Loucy (cell line): ENCODE results near the gene KTI12.

ENCODE experiments used
- EZH2phosphoT487 ChIP-seq: fragments of 200-600 bp; IDR thresholded peaks from 2 replicates; pipeline ENCODE4 v1.6.1; 2018; ENCODE audit warnings: antibody characterized with exemption, mild to moderate bottlenecking, moderate library complexity, borderline replicate concordance
- TF ChIP-seq, protein P1 (sequence below): fragments of 200-600 bp; sonication (generic); conservative IDR thresholded peaks from 2 replicates; pipeline ENCODE4 v1.5.1; 2014; ENCODE audit warnings: mild to moderate bottlenecking, antibody characterized with exemption, low read length

DNA sequence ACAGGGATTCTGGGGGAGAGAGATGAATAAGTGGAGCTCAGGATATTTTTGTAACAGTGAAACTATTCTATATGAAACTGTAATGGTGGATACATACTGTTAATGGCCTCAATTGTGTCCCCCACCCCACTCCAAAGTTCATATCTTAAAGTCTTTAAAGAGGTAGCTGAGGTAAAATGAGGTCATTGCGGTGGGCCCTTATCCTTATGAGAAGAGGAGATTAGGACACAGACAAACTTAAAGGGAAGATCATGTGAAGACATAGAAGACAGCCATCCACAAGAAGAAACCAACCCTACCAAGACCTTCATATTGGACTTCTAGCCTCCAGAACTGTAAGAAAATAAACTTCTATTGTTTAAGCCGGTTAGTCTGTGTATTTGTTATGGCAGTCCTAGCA is 11.6 kb upstream of the KTI12 start:
- TF ChIP-seq, protein P1, sequence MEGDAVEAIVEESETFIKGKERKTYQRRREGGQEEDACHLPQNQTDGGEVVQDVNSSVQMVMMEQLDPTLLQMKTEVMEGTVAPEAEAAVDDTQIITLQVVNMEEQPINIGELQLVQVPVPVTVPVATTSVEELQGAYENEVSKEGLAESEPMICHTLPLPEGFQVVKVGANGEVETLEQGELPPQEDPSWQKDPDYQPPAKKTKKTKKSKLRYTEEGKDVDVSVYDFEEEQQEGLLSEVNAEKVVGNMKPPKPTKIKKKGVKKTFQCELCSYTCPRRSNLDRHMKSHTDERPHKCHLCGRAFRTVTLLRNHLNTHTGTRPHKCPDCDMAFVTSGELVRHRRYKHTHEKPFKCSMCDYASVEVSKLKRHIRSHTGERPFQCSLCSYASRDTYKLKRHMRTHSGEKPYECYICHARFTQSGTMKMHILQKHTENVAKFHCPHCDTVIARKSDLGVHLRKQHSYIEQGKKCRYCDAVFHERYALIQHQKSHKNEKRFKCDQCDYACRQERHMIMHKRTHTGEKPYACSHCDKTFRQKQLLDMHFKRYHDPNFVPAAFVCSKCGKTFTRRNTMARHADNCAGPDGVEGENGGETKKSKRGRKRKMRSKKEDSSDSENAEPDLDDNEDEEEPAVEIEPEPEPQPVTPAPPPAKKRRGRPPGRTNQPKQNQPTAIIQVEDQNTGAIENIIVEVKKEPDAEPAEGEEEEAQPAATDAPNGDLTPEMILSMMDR: no peak
- TF ChIP-seq EZH2phosphoT487: no peak
